ENCODE measurements around the gene MBOAT1.

MBOAT1 gene

GRCh38 chr6:20205722-20206161 lies 6.5 kb downstream of the MBOAT1 start:
- no peak for TF ChIP-seq ZNF565 (CRISPR knock-in tag; conservative IDR thresholded peaks at IDR 0.05; ENCODE audit: low read depth)
- TF ChIP-seq ESRRG (CRISPR knock-in tag; IDR thresholded peaks at IDR 0.05), result no peak
- no peak for TF ChIP-seq PATZ1 (CRISPR knock-in tag; IDR thresholded peaks at IDR 0.05; ENCODE audit: borderline replicate concordance)
- no peak for TF ChIP-seq ARNTL (CRISPR knock-in tag; IDR thresholded peaks at IDR 0.05; ENCODE audit: borderline replicate concordance, low read depth)
- no peak for TF ChIP-seq SNAI2 (CRISPR knock-in tag; IDR thresholded peaks at IDR 0.05)
- no peak for TF ChIP-seq CREB5 (CRISPR knock-in tag; IDR thresholded peaks at IDR 0.05; ENCODE audit: low read depth)
- TF ChIP-seq GLIS3 (CRISPR knock-in tag; IDR thresholded peaks at IDR 0.05), result no peak
- no peak for TF ChIP-seq BACH2 (CRISPR knock-in tag; IDR thresholded peaks at IDR 0.05; ENCODE audit: borderline replicate concordance)
- ATAC-seq, result no peak

- ATAC-seq, result no peak; the same call in 2 of the 3 replicates
- no peak for TF ChIP-seq ZFP3 (CRISPR knock-in tag; IDR thresholded peaks at IDR 0.05)
- no peak for TF ChIP-seq ZFP30 (CRISPR knock-in tag; IDR thresholded peaks at IDR 0.05)
- no peak for TF ChIP-seq ARNTL (CRISPR knock-in tag; IDR thresholded peaks at IDR 0.05; ENCODE audit: borderline replicate concordance, low read depth)
- TF ChIP-seq SNAI2 (CRISPR knock-in tag; IDR thresholded peaks at IDR 0.05), result no peak
- no peak for TF ChIP-seq OSR1 (CRISPR knock-in tag; IDR thresholded peaks at IDR 0.05)
- TF ChIP-seq ZNF70 (CRISPR knock-in tag; IDR thresholded peaks at IDR 0.05), result no peak
- TF ChIP-seq ZNF565 (CRISPR knock-in tag; conservative IDR thresholded peaks at IDR 0.05; ENCODE audit: low read depth), result no peak
- no peak for TF ChIP-seq PPARA (CRISPR knock-in tag; IDR thresholded peaks at IDR 0.05; ENCODE audit: borderline replicate concordance)
- TF ChIP-seq TCF4 (CRISPR knock-in tag; IDR thresholded peaks at IDR 0.05; ENCODE audit: borderline replicate concordance), result no peak
- no peak for TF ChIP-seq GLIS3 (CRISPR knock-in tag; IDR thresholded peaks at IDR 0.05)
- TF ChIP-seq RARB (CRISPR knock-in tag; IDR thresholded peaks at IDR 0.05), result no peak
- TF ChIP-seq ESRRG (CRISPR knock-in tag; IDR thresholded peaks at IDR 0.05), result no peak
- no peak for TF ChIP-seq TSHZ2 (CRISPR knock-in tag; IDR thresholded peaks at IDR 0.05)
- no peak for TF ChIP-seq CSRNP3 (CRISPR knock-in tag; IDR thresholded peaks at IDR 0.05)
- TF ChIP-seq PATZ1 (CRISPR knock-in tag; IDR thresholded peaks at IDR 0.05; ENCODE audit: borderline replicate concordance), result no peak
- TF ChIP-seq TOX (CRISPR knock-in tag; IDR thresholded peaks at IDR 0.05; ENCODE audit: borderline replicate concordance), result no peak
Measured at GRCh38 chr6:20204512-20204894, 7.8 kb downstream of the MBOAT1 start.

GRCh38 chr6:20203561-20204511 lies 8.4 kb downstream of the MBOAT1 start:
- TF ChIP-seq ISL1 (CRISPR knock-in tag; IDR thresholded peaks at IDR 0.05), result 0 out of 2 replicates have a peak, but pooled peaks have one; percentile 19
- no peak for TF ChIP-seq CSRNP3 (CRISPR knock-in tag; IDR thresholded peaks at IDR 0.05)
- ATAC-seq, result peak; percentile 62

Measured in SK-N-SH treated with all-trans-retinoic acid at 6 μM for 48 hours (cell line).